ENCODE measurements around the gene UBE2D3. TPM values are rescaled to one million over a fixed set of nuclear protein-coding genes. Genes with fewer than 3 reads are reported as not detected.

Gene UBE2D3
- total RNA-seq, 4 donors from 2014 or later = 278 to 377 (median 304) TPM

GRCh38 chr4:102772738-102773340 lies 54.5 kb downstream of the UBE2D3 start:
- Histone ChIP-seq H3K27me3 (no peaks in the 10 kb centered on the region), H3K27ac (no peak overlapping the region), H3K36me3 (no peaks in the 10 kb centered on the region), H3K4me3 (no peak overlapping the region), H3K9me3 (no peaks in the 10 kb centered on the region), H3K4me1 (no peaks in the 10 kb centered on the region)
- no peak for TF ChIP-seq POLR2A (IDR thresholded peaks at IDR 0.05)
- TF ChIP-seq CTCF (IDR thresholded peaks at IDR 0.05) = no peak
- intact Hi-C loops (cut with DNase I) = no loop called here
- no peak for DNase-seq
- WGBS, 2 donors = 70 to 79% methylated on average over 4 of the region's 4 CpGs

GRCh38 chr4:102764901-102765300 lies 62.5 kb downstream of the UBE2D3 start:
- intact Hi-C loops (cut with DNase I) = loop anchor here (5.0 kb wide), 1 partner anchor 62 kb away; the partner anchor contains the start of gene UBE2D3
- 89 to 99% methylated on average over 3 of the region's 3 CpGs for WGBS, 2 donors
- H3K36me3 ChIP-seq = no peaks in the 10 kb centered on the region
- no peak for DNase-seq
- no peaks in the 10 kb centered on the region for H3K9me3 ChIP-seq
- no peaks in the 10 kb centered on the region for H3K27me3 ChIP-seq
- H3K4me1 ChIP-seq = peaks cover 0 to 13% (median 8%) of the 10 kb centered on the region in 3 donors
- TF ChIP-seq CTCF (IDR thresholded peaks at IDR 0.05) (no peak), POLR2A (IDR thresholded peaks at IDR 0.05) (no peak)
- no peak overlapping the region for H3K4me3 ChIP-seq
- H3K27ac ChIP-seq = no peak overlapping the region

GRCh38 chr4:102761906-102762305 lies 65.4 kb downstream of the UBE2D3 start:
- WGBS, 2 donors = 64 to 72% methylated on average over 6 to 7 of the region's 14 CpGs
- peaks cover 0 to 18% (median 11%) of the 10 kb centered on the region in 3 donors for H3K4me1 ChIP-seq
- no peaks in the 10 kb centered on the region for H3K36me3 ChIP-seq
- no peaks in the 10 kb centered on the region for H3K27me3 ChIP-seq
- H3K9me3 ChIP-seq = no peaks in the 10 kb centered on the region
- intact Hi-C loops (cut with DNase I) = loop anchor here (5.0 kb wide), 1 partner anchor 65 kb away; the partner anchor contains the start of gene UBE2D3
- DNase-seq = no peak
- H3K4me3 ChIP-seq = peak overlapping the region in 2 of 4 donors; percentile 95
- TF ChIP-seq POLR2A (IDR thresholded peaks at IDR 0.05) (no peak), CTCF (IDR thresholded peaks at IDR 0.05) (no peak)
- no peak overlapping the region for H3K27ac ChIP-seq

GRCh38 chr4:102761296-102761701 lies 66.1 kb downstream of the UBE2D3 start:
- no peaks in the 10 kb centered on the region for H3K27me3 ChIP-seq
- peak overlapping the region; percentile 65 to 93 (median 86) for H3K27ac ChIP-seq
- no peaks in the 10 kb centered on the region for H3K9me3 ChIP-seq
- 0 to 1% methylated on average over 7 to 13 of the region's 15 CpGs for WGBS, 2 donors
- no peak for DNase-seq
- no peaks in the 10 kb centered on the region for H3K36me3 ChIP-seq
- TF ChIP-seq CTCF (IDR thresholded peaks at IDR 0.05) (no peak), POLR2A (IDR thresholded peaks at IDR 0.05) (no peak)
- intact Hi-C loops (cut with DNase I) = loop anchor here (5.0 kb wide), 1 partner anchor 66 kb away; the partner anchor contains the start of gene UBE2D3
- peak overlapping the region; percentile 62 to 95 (median 90) for H3K4me3 ChIP-seq
- peaks cover 0 to 18% (median 11%) of the 10 kb centered on the region in 3 donors for H3K4me1 ChIP-seq

- 0% methylated on average over 5 of the region's 60 CpGs; no CpG with 5 or more reads in 1 of the 2 donors for WGBS, 2 donors
- no peaks in the 10 kb centered on the region for H3K27me3 ChIP-seq
- intact Hi-C loops (cut with DNase I) = loop anchor here (5.0 kb wide), 1 partner anchor 67 kb away; the partner anchor contains the start of gene UBE2D3
- no peaks in the 10 kb centered on the region for H3K36me3 ChIP-seq
- peaks cover 0 to 18% (median 11%) of the 10 kb centered on the region in 3 donors for H3K4me1 ChIP-seq
- H3K4me3 ChIP-seq = peak within 1 kb of the TSS; percentile 62 to 95 (median 90)
- no peak for TF ChIP-seq CTCF (IDR thresholded peaks at IDR 0.05)
- TF ChIP-seq POLR2A (IDR thresholded peaks at IDR 0.05) = peak in 3 of 4 donors; percentile 14 to 82 (median 48)
- peak; percentile 22 for DNase-seq
- peak within 1 kb of the TSS; percentile 65 to 93 (median 86) for H3K27ac ChIP-seq
- H3K9me3 ChIP-seq = no peaks in the 10 kb centered on the region
Measured at GRCh38 chr4:102760645-102761295, 66.6 kb downstream of the UBE2D3 start, which contains the start of gene MANBA. MANBA (minus strand) TSS chr4:102760968; CDS start chr4:102760894, 74 bp downstream.

Measured in esophagus squamous epithelium (tissue), 5 donors.